NT2/D1 (cell line): Measurements from ENCODE around the gene SCAPER.

Experiments used
- SUZ12 ChIP-seq: IDR thresholded peaks from 2 replicates; pipeline ENCODE4 v1.6.1; 2011; ENCODE audit not compliant: insufficient read length, insufficient read depth; ENCODE audit errors: extremely low read depth
- ZNF274 ChIP-seq: IDR thresholded peaks from 2 replicates; pipeline ENCODE4 v1.6.1; 2011; ENCODE audit warnings: mild to moderate bottlenecking, low read depth, low read length

GRCh38 chr15:76711351-76711827 is 193.8 kb downstream of the SCAPER start:
- no peak for TF ChIP-seq ZNF274
- no peak for TF ChIP-seq SUZ12
